Measurements from ENCODE around the gene SOWAHD. TPM values are rescaled to one million over a fixed set of nuclear protein-coding genes. Genes with fewer than 3 reads are reported as not detected.

The SOWAHD gene
- total RNA-seq, 1 experiment from 2014 or later, result 1.1 TPM

DNA sequence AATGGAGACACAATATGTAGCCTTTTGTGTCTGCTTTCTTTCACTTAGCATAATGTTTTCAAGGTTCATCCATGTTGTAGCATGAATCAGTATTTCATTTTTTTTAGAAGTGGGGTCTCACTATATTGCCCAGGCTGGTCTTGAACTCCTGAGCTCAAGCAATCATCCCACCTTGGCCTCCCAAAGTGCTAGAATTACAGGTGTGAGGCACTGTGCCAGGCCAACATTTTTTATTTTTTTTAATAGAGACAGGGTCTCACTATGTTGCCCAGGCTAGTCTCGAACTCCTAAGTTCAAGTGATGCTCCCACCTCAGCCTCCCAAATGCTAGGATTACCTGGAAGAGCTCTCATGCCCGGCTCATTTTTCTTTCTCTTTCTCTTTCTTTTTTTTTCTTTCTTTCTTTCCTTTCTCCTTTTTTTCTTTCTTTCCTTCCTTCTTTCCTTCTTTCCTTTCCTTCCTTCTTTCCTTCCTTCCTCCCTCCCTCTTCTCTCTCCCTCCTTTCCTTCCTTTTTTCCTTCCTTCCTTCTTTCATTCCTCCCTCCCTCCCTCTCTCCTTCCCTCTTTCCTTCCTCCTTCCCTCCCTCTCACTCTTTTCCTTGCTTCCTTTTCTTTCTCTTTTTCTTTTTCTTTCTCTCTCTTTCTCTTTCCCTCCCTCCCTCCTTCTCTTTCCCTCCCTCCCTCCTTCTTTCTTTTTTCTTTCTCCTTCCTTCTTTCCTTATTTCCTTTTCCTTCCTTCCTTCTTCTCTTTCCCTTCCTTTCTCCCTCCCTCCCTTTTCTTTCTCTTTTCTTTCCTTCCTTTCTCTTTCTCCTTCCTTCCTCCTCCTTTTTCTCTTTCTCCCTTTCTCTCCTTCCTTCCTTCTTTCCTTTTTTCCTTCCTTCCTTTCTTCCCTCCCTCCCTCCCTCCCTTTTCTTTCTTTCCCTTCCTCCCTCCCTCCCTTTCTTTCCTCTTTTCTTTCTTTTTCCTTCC is 43.1 kb downstream of the SOWAHD start:
- ATAC-seq (no peak), DNase-seq (ENCODE audit: low read depth, low spot score) (no peak)
- TF ChIP-seq SRF (IDR thresholded peaks at IDR 0.05; ENCODE audit: low read depth), result no peak
- TF ChIP-seq JUND (IDR thresholded peaks at IDR 0.05), result no peak
- no peak for TF ChIP-seq YY1 (IDR thresholded peaks at IDR 0.05; ENCODE audit: extremely low read depth, insufficient replicate concordance, low read depth, low read length)
- TF ChIP-seq SIN3A (IDR thresholded peaks at IDR 0.05; ENCODE audit: low read depth), result no peak
- TF ChIP-seq ZNF274 (IDR thresholded peaks at IDR 0.05; ENCODE audit: low read depth, low read length), result no peak
- intact Hi-C loops (cut with micrococcal nuclease), result no loop called here
- Histone ChIP-seq H3K79me2 (ENCODE audit: insufficient read depth, low read length) (no peaks in the 10 kb centered on the region), H3K36me3 (ENCODE audit: control insufficient read depth in 1 of 2, insufficient read depth in 2 of 2, low read length in 2 of 2) (no peaks in the 10 kb centered on the region), H3K9ac (ENCODE audit: low read length) (no peak overlapping the region), H3K4me2 (ENCODE audit: low read length) (no peak overlapping the region), H3K9me3 (ENCODE audit: control insufficient read depth in 1 of 2, insufficient read depth in 1 of 2, low read depth in 1 of 2, low read length in 2 of 2) (no peaks in the 10 kb centered on the region), H3K27ac (ENCODE audit: low read depth, low read length) (no peak overlapping the region), H2AFZ (ENCODE audit: low read depth, low read length, poor library complexity, severe bottlenecking) (no peak overlapping the region), H3K4me3 (replicated peaks in 1 of 2; ENCODE audit: low read depth in 1 of 2, low read length in 2 of 2) (no peak overlapping the region), H3K9me2 (ENCODE audit: insufficient read depth) (no peaks in the 10 kb centered on the region), H4K20me1 (ENCODE audit: insufficient read depth) (no peaks in the 10 kb centered on the region), H3K4me1 (ENCODE audit: control insufficient read depth in 1 of 2, insufficient read depth in 2 of 2, low read length in 2 of 2) (no peaks in the 10 kb centered on the region), H3K27me3 (ENCODE audit: insufficient read depth, low read length) (no peaks in the 10 kb centered on the region)
- ChIA-PET RAD21 (ENCODE audit: low non-redundant PET in 1 of 2, low total read pairs in 2 of 2, uncharacterized antibody in 2 of 2, unreplicated experiment in 2 of 2) (no interaction called here), CTCF (no interaction called here), POLR2A (interaction anchor here (2.0 kb wide), 1 partner anchor 10 kb away, joined by 6 read pairs; the partner anchor contains the start of gene RPL39)
- BruUV-seq (replicated peaks), result no TSS peak

DNA sequence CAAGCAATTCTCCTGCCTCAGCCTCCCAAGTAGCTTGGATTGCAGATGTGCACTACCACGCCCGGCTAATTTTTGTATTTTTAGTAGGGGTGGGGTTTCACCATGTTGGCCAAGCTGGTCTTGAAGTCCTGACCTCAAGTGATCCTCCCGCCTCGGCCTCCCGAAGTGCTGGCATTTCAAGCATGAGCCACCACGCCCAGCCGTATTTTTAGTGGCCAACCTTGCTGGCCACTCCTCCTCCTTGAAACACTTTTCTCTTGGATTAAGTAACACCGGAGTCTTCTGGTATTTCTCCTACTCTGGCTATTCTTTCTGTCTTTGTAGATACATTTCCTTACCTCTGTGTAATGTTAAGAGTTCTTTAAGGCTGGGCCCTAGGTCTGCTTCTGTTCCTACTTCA is 44.2 kb downstream of the SOWAHD start:
- H3K9me2 ChIP-seq (ENCODE audit: insufficient read depth), result no peaks in the 10 kb centered on the region
- H3K4me1 ChIP-seq (ENCODE audit: control insufficient read depth in 1 of 2, insufficient read depth in 2 of 2, low read length in 2 of 2), result no peaks in the 10 kb centered on the region
- no peaks in the 10 kb centered on the region for H4K20me1 ChIP-seq (ENCODE audit: insufficient read depth)
- H3K36me3 ChIP-seq (ENCODE audit: control insufficient read depth in 1 of 2, insufficient read depth in 2 of 2, low read length in 2 of 2), result no peaks in the 10 kb centered on the region
- no peak for ATAC-seq
- H3K9me3 ChIP-seq (ENCODE audit: control insufficient read depth in 1 of 2, insufficient read depth in 1 of 2, low read depth in 1 of 2, low read length in 2 of 2), result no peaks in the 10 kb centered on the region
- no peak overlapping the region for H3K4me2 ChIP-seq (ENCODE audit: low read length)
- BruUV-seq (replicated peaks), result no TSS peak
- RAD21 ChIA-PET (ENCODE audit: low non-redundant PET in 1 of 2, low total read pairs in 2 of 2, uncharacterized antibody in 2 of 2, unreplicated experiment in 2 of 2), result no interaction called here
- CTCF ChIA-PET, result no interaction called here
- H3K27ac ChIP-seq (ENCODE audit: low read depth, low read length), result no peak overlapping the region
- H3K4me3 ChIP-seq (replicated peaks in 1 of 2; ENCODE audit: low read depth in 1 of 2, low read length in 2 of 2), result no peak overlapping the region
- DNase-seq (ENCODE audit: low read depth, low spot score), result no peak
- H3K27me3 ChIP-seq (ENCODE audit: insufficient read depth, low read length), result no peaks in the 10 kb centered on the region
- intact Hi-C loops (cut with micrococcal nuclease), result no loop called here
- H3K79me2 ChIP-seq (ENCODE audit: insufficient read depth, low read length), result no peaks in the 10 kb centered on the region
- no peak overlapping the region for H2AFZ ChIP-seq (ENCODE audit: low read depth, low read length, poor library complexity, severe bottlenecking)
- H3K9ac ChIP-seq (ENCODE audit: low read length), result no peak overlapping the region
- POLR2A ChIA-PET, result no interaction called here
- TF ChIP-seq ZFX (IDR thresholded peaks at IDR 0.05), result no peak
- TF ChIP-seq ZNF274 (IDR thresholded peaks at IDR 0.05; ENCODE audit: low read depth, low read length), result no peak
- no peak for TF ChIP-seq POLR2A (IDR thresholded peaks at IDR 0.05; ENCODE audit: borderline replicate concordance, extremely low read depth, insufficient read depth, insufficient read length)
- no peak for TF ChIP-seq POLR2AphosphoS5 (IDR thresholded peaks at IDR 0.05; ENCODE audit: low read depth, low read length)
- TF ChIP-seq, protein P1, sequence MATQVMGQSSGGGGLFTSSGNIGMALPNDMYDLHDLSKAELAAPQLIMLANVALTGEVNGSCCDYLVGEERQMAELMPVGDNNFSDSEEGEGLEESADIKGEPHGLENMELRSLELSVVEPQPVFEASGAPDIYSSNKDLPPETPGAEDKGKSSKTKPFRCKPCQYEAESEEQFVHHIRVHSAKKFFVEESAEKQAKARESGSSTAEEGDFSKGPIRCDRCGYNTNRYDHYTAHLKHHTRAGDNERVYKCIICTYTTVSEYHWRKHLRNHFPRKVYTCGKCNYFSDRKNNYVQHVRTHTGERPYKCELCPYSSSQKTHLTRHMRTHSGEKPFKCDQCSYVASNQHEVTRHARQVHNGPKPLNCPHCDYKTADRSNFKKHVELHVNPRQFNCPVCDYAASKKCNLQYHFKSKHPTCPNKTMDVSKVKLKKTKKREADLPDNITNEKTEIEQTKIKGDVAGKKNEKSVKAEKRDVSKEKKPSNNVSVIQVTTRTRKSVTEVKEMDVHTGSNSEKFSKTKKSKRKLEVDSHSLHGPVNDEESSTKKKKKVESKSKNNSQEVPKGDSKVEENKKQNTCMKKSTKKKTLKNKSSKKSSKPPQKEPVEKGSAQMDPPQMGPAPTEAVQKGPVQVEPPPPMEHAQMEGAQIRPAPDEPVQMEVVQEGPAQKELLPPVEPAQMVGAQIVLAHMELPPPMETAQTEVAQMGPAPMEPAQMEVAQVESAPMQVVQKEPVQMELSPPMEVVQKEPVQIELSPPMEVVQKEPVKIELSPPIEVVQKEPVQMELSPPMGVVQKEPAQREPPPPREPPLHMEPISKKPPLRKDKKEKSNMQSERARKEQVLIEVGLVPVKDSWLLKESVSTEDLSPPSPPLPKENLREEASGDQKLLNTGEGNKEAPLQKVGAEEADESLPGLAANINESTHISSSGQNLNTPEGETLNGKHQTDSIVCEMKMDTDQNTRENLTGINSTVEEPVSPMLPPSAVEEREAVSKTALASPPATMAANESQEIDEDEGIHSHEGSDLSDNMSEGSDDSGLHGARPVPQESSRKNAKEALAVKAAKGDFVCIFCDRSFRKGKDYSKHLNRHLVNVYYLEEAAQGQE (IDR thresholded peaks at IDR 0.05; ENCODE audit: low read depth), result no peak
- TF ChIP-seq EZH2phosphoT487 (IDR thresholded peaks at IDR 0.05; ENCODE audit: borderline replicate concordance), result no peak
- no peak for TF ChIP-seq ELF1 (IDR thresholded peaks at IDR 0.05; ENCODE audit: borderline replicate concordance, low read depth)
- TF ChIP-seq SRF (IDR thresholded peaks at IDR 0.05; ENCODE audit: low read depth), result no peak
- no peak for TF ChIP-seq EGR1 (IDR thresholded peaks at IDR 0.05; ENCODE audit: low read depth)
- TF ChIP-seq CEBPB (IDR thresholded peaks at IDR 0.05; ENCODE audit: low read depth), result no peak
- no peak for TF ChIP-seq SIN3A (IDR thresholded peaks at IDR 0.05; ENCODE audit: low read depth)
- TF ChIP-seq FOSL1 (IDR thresholded peaks at IDR 0.05; ENCODE audit: low read depth), result no peak
- TF ChIP-seq RAD21 (IDR thresholded peaks at IDR 0.05; ENCODE audit: low read depth), result no peak
- TF ChIP-seq EZH2 (IDR thresholded peaks at IDR 0.05), result no peak
- TF ChIP-seq CBX3 (IDR thresholded peaks at IDR 0.05; ENCODE audit: low read depth), result no peak
- TF ChIP-seq JUND (IDR thresholded peaks at IDR 0.05), result no peak
